ENCODE measurements around the gene CEP19.

GRCh38 chr3:196757876-196758739 is 46.1 kb upstream of the CEP19 start:
- TF ChIP-seq GATA3 (IDR thresholded peaks at IDR 0.05; ENCODE audit: low read depth, low read length) (no peak), GATA2 (IDR thresholded peaks at IDR 0.05; ENCODE audit: low read depth, low read length) (no peak)
